HepG2 (cell line): ENCODE results near the gene CCNL1. TPM values are rescaled to one million over a fixed set of nuclear protein-coding genes. Genes with fewer than 3 reads are reported as not detected.
A peak's percentile ranks its signal among the peaks of the same experiment; 100 is the strongest.

Experiments
- HDAC1 ChIP-seq: sonication (generic); formaldehyde crosslinking; IDR thresholded peaks from 2 replicates; pipeline ENCODE4 v1.5.1; 2020; ENCODE audit warnings: mild to moderate bottlenecking, missing genetic modification reagents
- KMT2A ChIP-seq: sonication (generic); formaldehyde crosslinking; IDR thresholded peaks from 2 replicates; pipeline ENCODE4 v1.4.0; 2020; ENCODE audit warnings: missing genetic modification reagents
- NR3C1 ChIP-seq: sonication (generic); formaldehyde crosslinking; IDR thresholded peaks from 2 replicates; pipeline ENCODE4 v1.4.0; 2020; ENCODE audit warnings: missing genetic modification reagents
- ONECUT2 ChIP-seq: sonication (generic); formaldehyde crosslinking; IDR thresholded peaks from 2 replicates; pipeline ENCODE4 v1.4.0; 2020; ENCODE audit warnings: missing genetic modification reagents
- RBM22 ChIP-seq: fragments of 200-400 bp; formaldehyde crosslinking; optimal IDR thresholded peaks from 2 replicates; pipeline ENCODE3; 2017; ENCODE audit warnings: mild to moderate bottlenecking, low read length, moderate library complexity
- SALL2 ChIP-seq: sonication (generic); formaldehyde crosslinking; IDR thresholded peaks from 2 replicates; pipeline ENCODE4 v1.8.1; 2023; ENCODE audit warnings: mild to moderate bottlenecking, missing genetic modification reagents, inconsistent platforms
- SIN3A ChIP-seq: IDR thresholded peaks from 2 replicates; pipeline ENCODE4 v1.6.1; 2011; ENCODE audit warnings: low read depth, mild to moderate bottlenecking, control low read depth, low read length, borderline replicate concordance
- SMAD3 ChIP-seq: sonication (generic); formaldehyde crosslinking; IDR thresholded peaks from 2 replicates; pipeline ENCODE4 v1.4.0; 2020; ENCODE audit warnings: missing genetic modification reagents
- TCF12 ChIP-seq, 2 experiments: fragments of 450-650 bp in 1 of 2; sonication (generic) in 1 of 2; formaldehyde crosslinking in 1 of 2; IDR thresholded peaks; 2 replicates each; pipeline versions ENCODE4 v1.6.1 to v1.8.0; 2017 to 2022; ENCODE audit warnings: antibody characterized with exemption in 1 of 2, mild to moderate bottlenecking in 1 of 2, missing genetic modification reagents in 1 of 2, moderate library complexity in 1 of 2
- YY1 ChIP-seq: IDR thresholded peaks from 2 replicates; pipeline ENCODE4 v1.6.1; 2011; ENCODE audit warnings: low read length, low read depth, moderate library complexity, mild to moderate bottlenecking; ENCODE audit not compliant: insufficient read depth, insufficient replicate concordance
- ZBTB7A ChIP-seq: sonication (generic); formaldehyde crosslinking; IDR thresholded peaks from 2 replicates; pipeline ENCODE4 v1.8.0; 2022; ENCODE audit warnings: mild to moderate bottlenecking, missing genetic modification reagents
- ZNF678 ChIP-seq: sonication (generic); formaldehyde crosslinking; IDR thresholded peaks from 2 replicates; pipeline ENCODE4 v1.4.0; 2020; ENCODE audit warnings: mild to moderate bottlenecking, missing genetic modification reagents
- ZNF781 ChIP-seq: sonication (generic); formaldehyde crosslinking; IDR thresholded peaks from 2 replicates; pipeline ENCODE4 v1.5.1; 2020; ENCODE audit warnings: borderline replicate concordance, mild to moderate bottlenecking, missing genetic modification reagents; ENCODE audit errors: not compliant biosample characterization
- polyA plus RNA-seq, 8 experiments: library from polyadenylated mRNA; depleted of rRNA in 3 of 8; stranded (reverse) in 7 of 8; unstranded in 1 of 8; fragments of >200 nt; fragmentation: Illumina TruSeq in 4 of 8; extraction: Trizol in 4 of 8; gene quantifications; 2 replicates each; pipeline versions ENCODE4 v1.2.1 to v1.2.3, GENCODE V29; 2011 to 2016; ENCODE audit warnings: low read depth in 4 of 8, missing spikeins in 1 of 8, mixed read lengths in 1 of 8; ENCODE audit not compliant: insufficient read depth in 1 of 8
- total RNA-seq, 5 experiments: library from RNA; depleted of rRNA; stranded (reverse); fragments of >200 nt; fragmentation: Illumina TruSeq; extraction: Trizol; gene quantifications; 2 replicates each; pipeline ENCODE4 v1.2.3, GENCODE V29; 2016; ENCODE audit warnings: low read depth in 1 of 5
- TF ChIP-seq, protein P1 (sequence below): sonication (generic); formaldehyde crosslinking; conservative IDR thresholded peaks from 2 replicates; pipeline ENCODE4 v1.5.0; 2020; ENCODE audit warnings: missing genetic modification reagents
- TF ChIP-seq, protein P2 (sequence below), 2 experiments: sonication (generic) in 1 of 2; formaldehyde crosslinking in 1 of 2; IDR thresholded peaks; 2 replicates each; pipeline versions ENCODE4 v1.5.1 to v1.6.1; 2011 to 2020; ENCODE audit warnings: borderline replicate concordance in 1 of 2, low read depth in 1 of 2, low read length in 1 of 2, mild to moderate bottlenecking in 1 of 2, missing genetic modification reagents in 1 of 2, moderate library complexity in 1 of 2
- TF ChIP-seq, protein P3 (sequence below): sonication (generic); formaldehyde crosslinking; IDR thresholded peaks from 2 replicates; pipeline ENCODE4 v1.4.0; 2020; ENCODE audit warnings: missing genetic modification reagents
- TF ChIP-seq, protein P4 (sequence below), 2 experiments: fragments of 450-650 bp in 1 of 2; sonication (generic) in 1 of 2; formaldehyde crosslinking; IDR thresholded peaks; 2 replicates each; pipeline versions ENCODE4 v1.5.0 to v1.8.0; 2020 to 2022; ENCODE audit warnings: mild to moderate bottlenecking in 1 of 2, missing genetic modification reagents in 1 of 2

CCNL1 gene
- total and polyA plus RNA-seq, 2 of the 13 experiments (the other 11 are each of a cell fraction or from before 2014, with no cell fraction given) = 151 to 303 TPM

DNA sequence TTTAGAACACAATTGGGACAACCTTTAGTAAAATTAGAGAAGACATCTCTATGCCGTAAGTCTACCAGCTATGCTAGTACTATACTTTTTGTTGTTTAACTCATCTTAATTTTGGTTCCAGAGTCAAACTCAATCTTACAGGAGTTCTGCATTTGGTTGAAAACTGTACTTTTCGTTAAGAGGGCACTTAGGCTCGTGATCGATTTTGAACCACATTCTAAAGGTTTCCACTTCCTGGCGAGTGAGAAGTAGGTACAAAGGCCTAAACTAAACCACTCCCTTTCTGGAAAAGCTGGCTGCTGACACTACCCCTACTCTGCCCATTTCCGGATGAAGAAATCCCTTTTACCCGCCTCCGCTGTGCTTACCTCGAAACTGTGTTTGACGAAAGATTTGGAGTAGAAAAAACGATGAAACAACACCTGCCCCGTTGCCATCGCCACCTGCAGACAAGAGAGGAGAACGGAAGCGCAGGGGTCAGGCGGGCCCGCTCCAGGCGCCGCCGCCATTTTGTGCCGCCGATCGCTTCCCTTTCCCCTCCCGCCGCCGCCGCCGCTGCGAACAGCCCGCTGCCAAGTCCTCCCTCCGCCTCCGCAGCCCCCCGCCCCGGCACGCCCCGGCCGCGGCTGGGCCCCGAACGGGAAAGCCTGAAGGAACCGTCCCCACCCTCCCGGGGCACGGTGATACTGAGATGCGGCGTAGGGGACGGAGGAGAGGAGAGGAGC is 748 bp downstream of the CCNL1 start (continued):
- TF ChIP-seq, protein P1, sequence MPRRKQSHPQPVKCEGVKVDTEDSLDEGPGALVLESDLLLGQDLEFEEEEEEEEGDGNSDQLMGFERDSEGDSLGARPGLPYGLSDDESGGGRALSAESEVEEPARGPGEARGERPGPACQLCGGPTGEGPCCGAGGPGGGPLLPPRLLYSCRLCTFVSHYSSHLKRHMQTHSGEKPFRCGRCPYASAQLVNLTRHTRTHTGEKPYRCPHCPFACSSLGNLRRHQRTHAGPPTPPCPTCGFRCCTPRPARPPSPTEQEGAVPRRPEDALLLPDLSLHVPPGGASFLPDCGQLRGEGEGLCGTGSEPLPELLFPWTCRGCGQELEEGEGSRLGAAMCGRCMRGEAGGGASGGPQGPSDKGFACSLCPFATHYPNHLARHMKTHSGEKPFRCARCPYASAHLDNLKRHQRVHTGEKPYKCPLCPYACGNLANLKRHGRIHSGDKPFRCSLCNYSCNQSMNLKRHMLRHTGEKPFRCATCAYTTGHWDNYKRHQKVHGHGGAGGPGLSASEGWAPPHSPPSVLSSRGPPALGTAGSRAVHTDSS (CRISPR knock-in tag) = no peak
- 0 out of 2 replicates have a peak, but pooled peaks have one; percentile 18 for TF ChIP-seq SIN3A
- no peak for TF ChIP-seq ZBTB7A (CRISPR knock-in tag)
- TF ChIP-seq SALL2 = no peak
- 0 out of 2 replicates have a peak, but pooled peaks have one; percentile 17 for TF ChIP-seq KMT2A (CRISPR knock-in tag)
- TF ChIP-seq NR3C1 (CRISPR knock-in tag) = 0 out of 2 replicates have a peak, but pooled peaks have one; percentile 44
- TF ChIP-seq TCF12 (IDR thresholded peaks at IDR 0.05) = no peak
- 0 out of 2 replicates have a peak, but pooled peaks have one; percentile 16 for TF ChIP-seq TCF12 (CRISPR knock-in tag; IDR thresholded peaks at IDR 0.05)
- TF ChIP-seq, protein P2, sequence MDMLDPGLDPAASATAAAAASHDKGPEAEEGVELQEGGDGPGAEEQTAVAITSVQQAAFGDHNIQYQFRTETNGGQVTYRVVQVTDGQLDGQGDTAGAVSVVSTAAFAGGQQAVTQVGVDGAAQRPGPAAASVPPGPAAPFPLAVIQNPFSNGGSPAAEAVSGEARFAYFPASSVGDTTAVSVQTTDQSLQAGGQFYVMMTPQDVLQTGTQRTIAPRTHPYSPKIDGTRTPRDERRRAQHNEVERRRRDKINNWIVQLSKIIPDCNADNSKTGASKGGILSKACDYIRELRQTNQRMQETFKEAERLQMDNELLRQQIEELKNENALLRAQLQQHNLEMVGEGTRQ (IDR thresholded peaks at IDR 0.05; ENCODE audit: low read depth, low read length) = no peak
- TF ChIP-seq, protein P2 (CRISPR knock-in tag; IDR thresholded peaks at IDR 0.05; ENCODE audit: borderline replicate concordance) = no peak
- 0 out of 2 replicates have a peak, but pooled peaks have one; percentile 2 for TF ChIP-seq ZNF678 (CRISPR knock-in tag)
- TF ChIP-seq, protein P3, sequence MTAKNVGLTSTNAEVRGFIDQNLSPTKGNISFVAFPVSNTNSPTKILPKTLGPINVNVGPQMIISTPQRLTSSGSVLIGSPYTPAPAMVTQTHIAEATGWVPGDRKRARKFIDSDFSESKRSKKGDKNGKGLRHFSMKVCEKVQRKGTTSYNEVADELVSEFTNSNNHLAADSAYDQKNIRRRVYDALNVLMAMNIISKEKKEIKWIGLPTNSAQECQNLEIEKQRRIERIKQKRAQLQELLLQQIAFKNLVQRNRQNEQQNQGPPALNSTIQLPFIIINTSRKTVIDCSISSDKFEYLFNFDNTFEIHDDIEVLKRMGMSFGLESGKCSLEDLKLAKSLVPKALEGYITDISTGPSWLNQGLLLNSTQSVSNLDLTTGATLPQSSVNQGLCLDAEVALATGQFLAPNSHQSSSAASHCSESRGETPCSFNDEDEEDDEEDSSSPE (CRISPR knock-in tag) = 0 out of 2 replicates have a peak, but pooled peaks have one; percentile 31
- TF ChIP-seq YY1 = peak; percentile 94
- TF ChIP-seq ZNF781 (CRISPR knock-in tag) = no peak
- peak; percentile 37 for TF ChIP-seq RBM22
- no peak for TF ChIP-seq SMAD3
- TF ChIP-seq HDAC1 (CRISPR knock-in tag) = no peak
- peak; percentile 84 for TF ChIP-seq ONECUT2 (CRISPR knock-in tag)
- TF ChIP-seq, protein P4, sequence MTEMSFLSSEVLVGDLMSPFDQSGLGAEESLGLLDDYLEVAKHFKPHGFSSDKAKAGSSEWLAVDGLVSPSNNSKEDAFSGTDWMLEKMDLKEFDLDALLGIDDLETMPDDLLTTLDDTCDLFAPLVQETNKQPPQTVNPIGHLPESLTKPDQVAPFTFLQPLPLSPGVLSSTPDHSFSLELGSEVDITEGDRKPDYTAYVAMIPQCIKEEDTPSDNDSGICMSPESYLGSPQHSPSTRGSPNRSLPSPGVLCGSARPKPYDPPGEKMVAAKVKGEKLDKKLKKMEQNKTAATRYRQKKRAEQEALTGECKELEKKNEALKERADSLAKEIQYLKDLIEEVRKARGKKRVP (CRISPR knock-in tag; IDR thresholded peaks at IDR 0.05) = peak in 1 of 2 experiments; percentile 51; a peak in 2 of 4 replicates
